ENCODE data around the gene FSTL4. TPM values are rescaled to one million over a fixed set of nuclear protein-coding genes. Genes with fewer than 3 reads are reported as not detected.

Gene FSTL4
- total and polyA plus RNA-seq, 2 of the 4 experiments (the other 2 are of a cell fraction): 0.18 TPM; not detected in 1

- no peak overlapping the region for H3K56ac ChIP-seq (ENCODE audit: extremely low read depth, insufficient read depth, low read length)
- DNase-seq: no peak
- no peaks in the 10 kb centered on the region for H3K36me3 ChIP-seq (ENCODE audit: control insufficient read depth, insufficient read depth, low read length)
- TF ChIP-seq RAD21 (IDR thresholded peaks at IDR 0.05; ENCODE audit: low read length) (no peak), RCOR1 (IDR thresholded peaks at IDR 0.05; ENCODE audit: insufficient replicate concordance, low read length) (no peak), USF2 (IDR thresholded peaks at IDR 0.05; ENCODE audit: low read depth, low read length) (no peak), SMC3 (IDR thresholded peaks at IDR 0.05; ENCODE audit: low read depth, low read length) (no peak), POLR2A (IDR thresholded peaks at IDR 0.05; ENCODE audit: low read depth, low read length) (no peak), CHD1 (IDR thresholded peaks at IDR 0.05; ENCODE audit: low read depth, low read length) (no peak), FOS (IDR thresholded peaks at IDR 0.05; ENCODE audit: low read depth, low read length) (no peak), RFX5 (IDR thresholded peaks at IDR 0.05; ENCODE audit: low read depth, low read length) (no peak), MAZ (IDR thresholded peaks at IDR 0.05; ENCODE audit: borderline replicate concordance, low read depth, low read length) (no peak), ELK1 (IDR thresholded peaks at IDR 0.05; ENCODE audit: borderline replicate concordance, low read depth, low read length) (no peak)
- WGBS, 2 experiments (ENCODE audit: extremely low coverage in 2 of 2, insufficient read length in 1 of 2): no CpG with 5 or more reads among the region's 4 CpGs
- ATAC-seq (ENCODE audit: low read depth): no peak
- H2BK5ac ChIP-seq (ENCODE audit: low read depth, low read length, poor library complexity, severe bottlenecking): no peak overlapping the region
- H3K79me1 ChIP-seq (ENCODE audit: low read depth in 1 of 2, low read length in 2 of 2): no peaks in the 10 kb centered on the region
- H3K27ac ChIP-seq (ENCODE audit: insufficient read depth, low read length): no peak overlapping the region
- in situ Hi-C loops (cut with MboI; ENCODE audit: low sequenced_read_pairs): no loop called here
- H2AK5ac ChIP-seq (ENCODE audit: low read depth, low read length): no peak overlapping the region
- H2AK9ac ChIP-seq (replicated peaks; ENCODE audit: low read depth, low read length, poor library complexity): no peak overlapping the region
- H3K4me1 ChIP-seq (ENCODE audit: control insufficient read depth, insufficient read depth, low read length): no peaks in the 10 kb centered on the region
- H2BK20ac ChIP-seq (ENCODE audit: low read depth, low read length): no peak overlapping the region
- H4K8ac ChIP-seq (ENCODE audit: low read depth in 2 of 2, low read length in 2 of 2): no peak overlapping the region
- H3K4me2 ChIP-seq (ENCODE audit: low read depth, low read length): no peak overlapping the region
- H3K4ac ChIP-seq (ENCODE audit: low read depth, low read length): no peak overlapping the region
- dilution Hi-C loops (cut with HindIII; ENCODE audit: low sequenced_read_pairs, unreplicated experiment): no loop called here
- no peak overlapping the region for H2BK15ac ChIP-seq (ENCODE audit: low read depth, low read length)
- BruUV-seq (replicated peaks): no TSS peak
- no peak overlapping the region for H3K23ac ChIP-seq (ENCODE audit: low read depth, low read length)
- H3K4me3 ChIP-seq (ENCODE audit: insufficient read depth, low read depth, low read length): no peak overlapping the region
- no peak overlapping the region for H2AFZ ChIP-seq (replicated peaks; ENCODE audit: low read length, poor library complexity)
- no peaks in the 10 kb centered on the region for H3K27me3 ChIP-seq (ENCODE audit: control insufficient read depth, insufficient read depth, low read length)
- H3K9ac ChIP-seq (ENCODE audit: low read depth, low read length): no peak overlapping the region
- H3K9me3 ChIP-seq (ENCODE audit: control insufficient read depth, insufficient read depth, low read length): no peaks in the 10 kb centered on the region
- CTCF ChIA-PET: no interaction called here
- H3K18ac ChIP-seq (ENCODE audit: low read depth, low read length): no peak overlapping the region
- no peaks in the 10 kb centered on the region for H4K20me1 ChIP-seq (ENCODE audit: insufficient read depth, low read length)
- no peak overlapping the region for H4K5ac ChIP-seq (ENCODE audit: low read depth, low read length)
- H3K9me1 ChIP-seq (ENCODE audit: insufficient read depth, low read length): no peaks in the 10 kb centered on the region
- H4K91ac ChIP-seq (ENCODE audit: insufficient read depth, low read depth, low read length): no peak overlapping the region
- POLR2A ChIA-PET (ENCODE audit: unreplicated experiment): no interaction called here
- H2BK120ac ChIP-seq (ENCODE audit: low read depth, low read length): no peak overlapping the region
- intact Hi-C loops (cut with micrococcal nuclease): no loop called here
- no peak overlapping the region for H3K14ac ChIP-seq (replicated peaks; ENCODE audit: low read depth, low read length)
Observed at GRCh38 chr5:133564921-133565565, 47.3 kb downstream of the FSTL4 start.

Measured in IMR-90 (cell line).